PC-9 (cell line): ENCODE data around the gene NOBOX. TPM values are rescaled to one million over a fixed set of nuclear protein-coding genes. Genes with fewer than 3 reads are reported as not detected.

Experiments
- BruUV-seq: library from RNA; stranded (reverse); fragments of 400-500 nt; replicated peaks from 2 replicates; lab custom pipeline; 2021; lab: Mats Ljungman, UMichigan
- CTCF ChIA-PET: fragments of 300-600 bp; sonication (Branson Sonifier 250); formaldehyde crosslinking; loops from one replicate; lab custom pipeline; 2022; ENCODE audit warnings: antibody characterized with exemption; lab: Charles Lee
- POLR2A ChIA-PET: fragments of 300-600 bp; sonication (Branson Sonifier 250); formaldehyde crosslinking; loops from one replicate; lab custom pipeline; 2022; ENCODE audit warnings: antibody characterized with exemption; ENCODE audit not compliant: unreplicated experiment; lab: Charles Lee
- DNase-seq, 2 experiments: peaks; one replicate each; pipeline versions ENCODE4 v3.0.0 to v3.0.0-alpha.2; 2015 to 2022; ENCODE audit warnings: mixed read lengths in 1 of 2
- H2AFZ ChIP-seq: fragments of 200-600 bp; sonication (generic); 2 replicates; pipeline ENCODE4 v1.8.1; 2017; ENCODE audit warnings: antibody characterized with exemption
- H3F3A ChIP-seq: fragments of 200-600 bp; sonication (generic); 2 replicates; pipeline ENCODE4 v1.8.1; 2017; ENCODE audit warnings: antibody characterized with exemption, mild to moderate bottlenecking, low read depth; ENCODE audit not compliant: insufficient read depth
- H3K27ac ChIP-seq: fragments of 200-600 bp; sonication (generic); 2 replicates; pipeline ENCODE4 v1.6.1; 2016; ENCODE audit warnings: mixed run types
- H3K27me3 ChIP-seq: fragments of 200-600 bp; sonication (generic); 2 replicates; pipeline ENCODE4 v1.6.1; 2016; ENCODE audit warnings: low read depth, mixed run types; ENCODE audit not compliant: insufficient read depth
- H3K36me3 ChIP-seq: fragments of 200-600 bp; sonication (generic); 2 replicates; pipeline ENCODE4 v1.6.1; 2016; ENCODE audit warnings: low read depth, mixed run types
- H3K4me1 ChIP-seq: fragments of 200-600 bp; sonication (generic); replicated peaks from 2 replicates; pipeline ENCODE4 v1.6.1; 2016; ENCODE audit warnings: mixed run types; ENCODE audit not compliant: insufficient read depth
- H3K4me2 ChIP-seq: fragments of 200-600 bp; sonication (generic); 2 replicates; pipeline ENCODE4 v1.6.1; 2017; ENCODE audit warnings: mixed run types
- H3K4me3 ChIP-seq: fragments of 200-600 bp; sonication (generic); 2 replicates; pipeline ENCODE4 v1.6.1; 2016; ENCODE audit warnings: mixed run types
- H3K79me2 ChIP-seq: fragments of 200-600 bp; sonication (generic); 2 replicates; pipeline ENCODE4 v1.6.1; 2017; ENCODE audit warnings: low read depth, mixed run types
- H3K9me2 ChIP-seq: fragments of 200-600 bp; sonication (generic); 2 replicates; pipeline ENCODE4 v1.8.1; 2017; ENCODE audit warnings: mild to moderate bottlenecking; ENCODE audit not compliant: insufficient read depth
- H3K9me3 ChIP-seq: fragments of 200-600 bp; sonication (generic); 2 replicates; pipeline ENCODE4 v1.8.1; 2016; ENCODE audit warnings: low read depth; ENCODE audit not compliant: insufficient read depth
- H4K20me1 ChIP-seq: fragments of 200-600 bp; sonication (generic); 2 replicates; pipeline ENCODE4 v1.8.1; 2017; ENCODE audit not compliant: insufficient read depth
- EZH2 ChIP-seq: fragments of 200-600 bp; sonication (generic); IDR thresholded peaks from 2 replicates; pipeline ENCODE4 v1.8.0; 2017; ENCODE audit warnings: antibody characterized with exemption, low read depth
- intact Hi-C: fragments of 100-400 bp; cut with micrococcal nuclease; formaldehyde crosslinking; loops from one replicate; pipeline ENCODE4 v1.10.0; 2022; ENCODE audit not compliant: unreplicated experiment
- total RNA-seq: library from RNA; stranded (reverse); gene quantifications from 2 replicates; pipeline ENCODE4 v1.2.3, GENCODE V29; 2021
- TF ChIP-seq, protein P1 (sequence below): fragments of 200-600 bp; sonication (generic); conservative IDR thresholded peaks from 2 replicates; pipeline ENCODE4 v1.6.1; 2017; ENCODE audit warnings: mixed run types, antibody characterized with exemption, mild to moderate bottlenecking, moderate library complexity

NOBOX gene
- total RNA-seq, 1 experiment from 2014 or later, result not detected

- TF ChIP-seq EZH2, result no peak
- peak in 1 of 2 experiments; percentile 46 for DNase-seq
- Histone ChIP-seq H4K20me1 (no peaks in the 10 kb centered on the region), H3K9me2 (no peaks in the 10 kb centered on the region), H3K4me3 (no peak overlapping the region), H3K79me2 (no peaks in the 10 kb centered on the region), H3K4me1 (peaks cover 14% of the 10 kb centered on the region), H3K27ac (no peak overlapping the region), H3K27me3 (no peaks in the 10 kb centered on the region), H3K4me2 (0 out of 2 replicates have a peak overlapping the region, but pooled peaks have one; percentile 17), H3K36me3 (no peaks in the 10 kb centered on the region), H3K9me3 (no peaks in the 10 kb centered on the region), H3F3A (0 out of 2 replicates have a peak, but pooled peaks cover 14% of the 10 kb centered on the region), H2AFZ (peak overlapping the region; percentile 64)
- BruUV-seq, result no TSS peak
- CTCF ChIA-PET, result no interaction called here
- intact Hi-C loops, result no loop called here
- POLR2A ChIA-PET, result no interaction called here
Measured at GRCh38 chr7:144410441-144410840, 6.9 kb upstream of the NOBOX start.

DNA sequence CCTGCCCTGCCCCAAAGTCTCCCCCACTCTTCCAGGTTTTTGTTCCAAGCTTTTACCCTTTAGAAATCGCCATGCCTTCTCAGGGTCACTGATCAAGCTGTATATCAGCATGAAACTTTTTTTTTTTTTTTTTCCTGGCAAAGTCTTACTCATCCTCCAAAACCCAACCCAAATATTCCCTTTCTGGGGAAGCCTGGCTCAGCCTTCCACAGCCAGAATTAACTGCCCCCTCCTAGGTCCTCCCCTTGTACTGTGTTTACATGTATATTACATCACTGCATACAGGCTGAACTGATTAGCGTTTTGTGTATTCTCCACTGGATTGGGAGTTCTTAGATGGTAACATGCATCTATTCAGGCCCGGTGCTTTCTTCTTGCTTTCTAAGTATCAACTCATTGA is 4.6 kb upstream of the NOBOX start:
- no peak overlapping the region for H3K4me3 ChIP-seq
- intact Hi-C loops, result no loop called here
- H3K36me3 ChIP-seq, result no peaks in the 10 kb centered on the region
- no peak overlapping the region for H2AFZ ChIP-seq
- no peaks in the 10 kb centered on the region for H3K27me3 ChIP-seq
- H3K4me2 ChIP-seq, result peak overlapping the region; percentile 55
- no peaks in the 10 kb centered on the region for H4K20me1 ChIP-seq
- peaks cover 14% of the 10 kb centered on the region for H3K4me1 ChIP-seq
- H3K79me2 ChIP-seq, result no peaks in the 10 kb centered on the region
- TF ChIP-seq EZH2, result no peak
- TF ChIP-seq, protein P1, sequence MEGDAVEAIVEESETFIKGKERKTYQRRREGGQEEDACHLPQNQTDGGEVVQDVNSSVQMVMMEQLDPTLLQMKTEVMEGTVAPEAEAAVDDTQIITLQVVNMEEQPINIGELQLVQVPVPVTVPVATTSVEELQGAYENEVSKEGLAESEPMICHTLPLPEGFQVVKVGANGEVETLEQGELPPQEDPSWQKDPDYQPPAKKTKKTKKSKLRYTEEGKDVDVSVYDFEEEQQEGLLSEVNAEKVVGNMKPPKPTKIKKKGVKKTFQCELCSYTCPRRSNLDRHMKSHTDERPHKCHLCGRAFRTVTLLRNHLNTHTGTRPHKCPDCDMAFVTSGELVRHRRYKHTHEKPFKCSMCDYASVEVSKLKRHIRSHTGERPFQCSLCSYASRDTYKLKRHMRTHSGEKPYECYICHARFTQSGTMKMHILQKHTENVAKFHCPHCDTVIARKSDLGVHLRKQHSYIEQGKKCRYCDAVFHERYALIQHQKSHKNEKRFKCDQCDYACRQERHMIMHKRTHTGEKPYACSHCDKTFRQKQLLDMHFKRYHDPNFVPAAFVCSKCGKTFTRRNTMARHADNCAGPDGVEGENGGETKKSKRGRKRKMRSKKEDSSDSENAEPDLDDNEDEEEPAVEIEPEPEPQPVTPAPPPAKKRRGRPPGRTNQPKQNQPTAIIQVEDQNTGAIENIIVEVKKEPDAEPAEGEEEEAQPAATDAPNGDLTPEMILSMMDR, result no peak
- H3K27ac ChIP-seq, result no peak overlapping the region
- no peak for DNase-seq
- H3K9me3 ChIP-seq, result no peaks in the 10 kb centered on the region
- ChIA-PET POLR2A (no interaction called here), CTCF (no interaction called here)
- 0 out of 2 replicates have a peak, but pooled peaks cover 14% of the 10 kb centered on the region for H3F3A ChIP-seq
- no TSS peak for BruUV-seq
- H3K9me2 ChIP-seq, result no peaks in the 10 kb centered on the region

DNA sequence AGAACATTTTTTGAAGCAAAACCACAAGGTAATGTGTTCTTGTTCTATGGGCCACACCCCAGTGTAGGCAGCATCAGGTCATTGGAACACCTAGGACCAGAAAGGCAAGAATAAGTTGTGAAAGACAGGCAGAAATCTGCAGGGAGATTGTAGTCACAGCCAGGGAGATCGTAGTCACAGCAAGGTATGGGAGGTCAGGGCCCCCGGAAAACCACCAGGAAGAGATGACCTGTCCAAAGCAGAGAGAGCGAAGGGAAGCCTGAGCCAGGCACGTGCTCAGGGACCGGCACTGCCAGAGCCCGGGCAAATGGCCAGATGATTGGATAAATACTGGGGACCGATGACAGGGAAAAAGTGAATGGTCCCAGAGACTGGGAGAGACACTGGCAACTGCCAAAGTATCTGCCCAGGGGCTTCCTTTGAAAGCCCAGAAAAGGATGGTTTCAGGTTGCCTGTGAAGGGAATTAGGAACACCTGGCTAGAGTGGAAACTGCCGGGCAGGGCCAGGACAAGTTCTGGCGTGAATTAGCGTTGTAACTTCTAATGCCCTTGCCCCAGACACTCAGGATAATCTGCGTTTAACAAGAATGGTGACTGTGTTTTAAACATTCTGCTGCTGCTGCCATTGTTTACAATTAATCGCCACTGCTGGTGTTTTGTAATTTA is 3.9 kb upstream of the NOBOX start:
- peak overlapping the region; percentile 55 for H3K4me2 ChIP-seq
- H4K20me1 ChIP-seq, result no peaks in the 10 kb centered on the region
- no TSS peak for BruUV-seq
- no peak overlapping the region for H3K27ac ChIP-seq
- H3K9me3 ChIP-seq, result no peaks in the 10 kb centered on the region
- peak overlapping the region; percentile 68 for H2AFZ ChIP-seq
- intact Hi-C loops, result no loop called here
- 0 out of 2 replicates have a peak, but pooled peaks cover 14% of the 10 kb centered on the region for H3F3A ChIP-seq
- no peaks in the 10 kb centered on the region for H3K9me2 ChIP-seq
- peaks cover 14% of the 10 kb centered on the region for H3K4me1 ChIP-seq
- H3K4me3 ChIP-seq, result no peak overlapping the region
- DNase-seq, result peak; percentile 33 to 79
- H3K79me2 ChIP-seq, result no peaks in the 10 kb centered on the region
- H3K27me3 ChIP-seq, result peaks cover 2% of the 10 kb centered on the region; the same call in 1 of the 2 replicates
- POLR2A ChIA-PET, result no interaction called here
- H3K36me3 ChIP-seq, result no peaks in the 10 kb centered on the region
- no peak for TF ChIP-seq EZH2
- TF ChIP-seq, protein P1, result no peak
- CTCF ChIA-PET, result no interaction called here
